ENCODE data around the gene EIF1. TPM values are rescaled to one million over a fixed set of nuclear protein-coding genes. Genes with fewer than 3 reads are reported as not detected.

The EIF1 gene
- total RNA-seq, 2 experiments from 2014 or later = 145 to 659 TPM

DNA sequence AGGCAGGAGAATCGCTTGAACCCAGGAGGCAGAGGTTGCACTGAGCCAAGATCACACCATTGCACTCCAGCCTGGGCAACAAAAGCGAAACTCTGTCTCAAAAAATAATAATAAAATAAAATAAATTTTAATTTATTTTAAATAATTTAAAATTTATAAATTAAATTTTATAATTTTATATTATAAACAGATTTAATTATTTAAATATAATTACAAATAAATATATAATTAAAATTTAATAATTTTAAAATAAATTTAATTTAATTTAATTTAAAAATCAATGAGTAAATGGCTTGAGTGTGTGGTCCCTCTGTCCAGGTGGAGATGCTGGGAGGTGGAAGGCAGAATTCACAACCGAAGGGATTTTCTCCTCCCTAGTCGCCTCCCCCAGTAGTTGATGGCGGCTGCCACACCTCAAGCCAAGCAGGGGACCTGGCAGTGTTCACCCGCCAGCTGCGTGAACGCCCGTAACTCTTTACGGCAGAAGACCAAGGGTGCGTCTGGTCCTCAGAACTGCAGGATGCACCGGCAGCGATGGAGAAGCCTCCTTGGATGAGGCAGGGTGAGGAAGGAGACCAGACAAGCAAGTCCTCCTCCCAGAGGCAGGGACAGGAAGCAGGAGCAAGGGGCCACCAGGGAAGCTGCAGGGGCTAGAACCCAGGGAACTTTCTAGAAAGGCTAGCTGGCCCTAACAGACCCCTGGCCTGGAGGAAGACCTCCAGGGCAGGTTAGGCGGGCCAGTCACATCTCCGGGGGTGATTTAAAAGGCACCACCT, 41.5 kb upstream of the EIF1 start:
- Histone ChIP-seq H3K4me2 (ENCODE audit: low read length) (no peak overlapping the region), H3K36me3 (ENCODE audit: insufficient read depth, low read length) (no peaks in the 10 kb centered on the region), H3K4me3 (ENCODE audit: low read depth, low read length, poor library complexity, severe bottlenecking) (no peak overlapping the region), H3K79me2 (ENCODE audit: insufficient read depth, low read depth, low read length) (no peaks in the 10 kb centered on the region), H3K27ac (ENCODE audit: low read depth, low read length, poor library complexity, severe bottlenecking) (no peak overlapping the region), H4K20me1 (ENCODE audit: insufficient read depth, low read length) (no peaks in the 10 kb centered on the region), H3K9me3 (ENCODE audit: low read length) (no peaks in the 10 kb centered on the region), H3K9me2 (ENCODE audit: insufficient read depth, low read length) (no peaks in the 10 kb centered on the region), H2AFZ (ENCODE audit: low read length) (peak overlapping the region; percentile 89; the same call in 1 of the 2 replicates), H3K4me1 (ENCODE audit: insufficient read depth, low read length, poor library complexity, severe bottlenecking) (peaks cover 10% of the 10 kb centered on the region)
- no peak for TF ChIP-seq EZH2phosphoT487 (IDR thresholded peaks at IDR 0.05; ENCODE audit: borderline replicate concordance, low read depth, low read length)
- TF ChIP-seq, protein P1, sequence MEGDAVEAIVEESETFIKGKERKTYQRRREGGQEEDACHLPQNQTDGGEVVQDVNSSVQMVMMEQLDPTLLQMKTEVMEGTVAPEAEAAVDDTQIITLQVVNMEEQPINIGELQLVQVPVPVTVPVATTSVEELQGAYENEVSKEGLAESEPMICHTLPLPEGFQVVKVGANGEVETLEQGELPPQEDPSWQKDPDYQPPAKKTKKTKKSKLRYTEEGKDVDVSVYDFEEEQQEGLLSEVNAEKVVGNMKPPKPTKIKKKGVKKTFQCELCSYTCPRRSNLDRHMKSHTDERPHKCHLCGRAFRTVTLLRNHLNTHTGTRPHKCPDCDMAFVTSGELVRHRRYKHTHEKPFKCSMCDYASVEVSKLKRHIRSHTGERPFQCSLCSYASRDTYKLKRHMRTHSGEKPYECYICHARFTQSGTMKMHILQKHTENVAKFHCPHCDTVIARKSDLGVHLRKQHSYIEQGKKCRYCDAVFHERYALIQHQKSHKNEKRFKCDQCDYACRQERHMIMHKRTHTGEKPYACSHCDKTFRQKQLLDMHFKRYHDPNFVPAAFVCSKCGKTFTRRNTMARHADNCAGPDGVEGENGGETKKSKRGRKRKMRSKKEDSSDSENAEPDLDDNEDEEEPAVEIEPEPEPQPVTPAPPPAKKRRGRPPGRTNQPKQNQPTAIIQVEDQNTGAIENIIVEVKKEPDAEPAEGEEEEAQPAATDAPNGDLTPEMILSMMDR (conservative IDR thresholded peaks at IDR 0.05; ENCODE audit: low read length) = no peak
- no peak for DNase-seq (ENCODE audit: low spot score)
- BruUV-seq (replicated peaks) = no TSS peak
- intact Hi-C loops (cut with micrococcal nuclease; ENCODE audit: unreplicated experiment) = loop anchor here (5.0 kb wide), 2 partner anchors 150 to 740 kb away; no protein-coding TSS in a partner anchor
- ChIA-PET POLR2A (no interaction called here), CTCF (ENCODE audit: unreplicated experiment) (interaction anchor here (2.3 kb wide), 1 partner anchor 98 kb away, joined by 9 read pairs; no protein-coding TSS in a partner anchor)

DNA sequence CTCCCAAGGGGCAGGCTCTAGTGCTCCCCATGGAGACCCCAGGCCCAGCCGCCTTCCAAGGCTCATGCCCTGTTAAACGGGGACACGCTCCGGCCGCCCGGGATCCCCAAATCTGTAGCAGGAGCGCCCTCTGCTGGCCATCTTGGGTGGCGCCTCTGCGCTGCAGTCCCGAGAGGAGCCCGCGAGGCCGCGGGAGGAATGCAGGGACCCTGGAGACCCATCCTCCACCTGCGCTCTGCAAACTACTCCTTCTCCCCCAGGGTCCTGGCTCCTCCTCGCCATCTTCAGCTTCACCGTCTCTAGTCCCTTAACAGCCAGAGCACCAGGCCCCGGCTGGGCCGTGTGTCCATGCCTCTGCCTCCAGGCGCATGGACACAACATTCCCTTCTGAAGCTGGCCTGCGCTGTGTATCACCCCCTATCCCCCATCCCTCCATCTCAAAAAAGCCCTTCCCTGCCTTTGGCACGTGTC, 40.7 kb upstream of the EIF1 start:
- POLR2A ChIA-PET = interaction anchor here (1.0 kb wide), 3 partner anchors 18 to 98 kb away, joined by 3 to 7 read pairs (median 5); no protein-coding TSS in a partner anchor

More for the DNA sequence above, 40.7 kb upstream of the EIF1 start:
- H3K4me1 ChIP-seq (ENCODE audit: insufficient read depth, low read length, poor library complexity, severe bottlenecking) = peaks cover 10% of the 10 kb centered on the region
- no peaks in the 10 kb centered on the region for H3K36me3 ChIP-seq (ENCODE audit: insufficient read depth, low read length)
- no peaks in the 10 kb centered on the region for H3K79me2 ChIP-seq (ENCODE audit: insufficient read depth, low read depth, low read length)
- DNase-seq (ENCODE audit: low spot score) = peak; percentile 86
- H3K4me2 ChIP-seq (ENCODE audit: low read length) = peak overlapping the region; percentile 83
- no peaks in the 10 kb centered on the region for H4K20me1 ChIP-seq (ENCODE audit: insufficient read depth, low read length)
- intact Hi-C loops (cut with micrococcal nuclease; ENCODE audit: unreplicated experiment) = loop anchor here (1.0 to 5.0 kb wide), 5 partner anchors 14 to 741 kb away; no protein-coding TSS in a partner anchor
- H3K27ac ChIP-seq (ENCODE audit: low read depth, low read length, poor library complexity, severe bottlenecking) = no peak overlapping the region
- no peaks in the 10 kb centered on the region for H3K9me3 ChIP-seq (ENCODE audit: low read length)
- H3K9me2 ChIP-seq (ENCODE audit: insufficient read depth, low read length) = no peaks in the 10 kb centered on the region
- TF ChIP-seq EZH2phosphoT487 (IDR thresholded peaks at IDR 0.05; ENCODE audit: borderline replicate concordance, low read depth, low read length) = no peak
- TF ChIP-seq, protein P1 (conservative IDR thresholded peaks at IDR 0.05; ENCODE audit: low read length) = peak; percentile 90
- peak overlapping the region; percentile 89 for H2AFZ ChIP-seq (ENCODE audit: low read length)
- BruUV-seq (replicated peaks) = no TSS peak
- CTCF ChIA-PET (ENCODE audit: unreplicated experiment) = interaction anchor here (0.6 to 2.9 kb wide), 11 partner anchors 10 to 1001 kb away, joined by 3 to 26 read pairs (median 5); partner anchors contain the start of gene SMARCE1
- peak overlapping the region; percentile 60 for H3K4me3 ChIP-seq (ENCODE audit: low read depth, low read length, poor library complexity, severe bottlenecking)

Measured in OCI-LY7 (cell line).